ENCODE results near the gene GDF15.
"Not testable (repeated sequence)": the region's sequence is repeated elsewhere in the genome, so short reads cannot be mapped to it uniquely, and the experiment has no call there.

The GDF15 gene, protein sequence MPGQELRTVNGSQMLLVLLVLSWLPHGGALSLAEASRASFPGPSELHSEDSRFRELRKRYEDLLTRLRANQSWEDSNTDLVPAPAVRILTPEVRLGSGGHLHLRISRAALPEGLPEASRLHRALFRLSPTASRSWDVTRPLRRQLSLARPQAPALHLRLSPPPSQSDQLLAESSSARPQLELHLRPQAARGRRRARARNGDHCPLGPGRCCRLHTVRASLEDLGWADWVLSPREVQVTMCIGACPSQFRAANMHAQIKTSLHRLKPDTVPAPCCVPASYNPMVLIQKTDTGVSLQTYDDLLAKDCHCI

DNA sequence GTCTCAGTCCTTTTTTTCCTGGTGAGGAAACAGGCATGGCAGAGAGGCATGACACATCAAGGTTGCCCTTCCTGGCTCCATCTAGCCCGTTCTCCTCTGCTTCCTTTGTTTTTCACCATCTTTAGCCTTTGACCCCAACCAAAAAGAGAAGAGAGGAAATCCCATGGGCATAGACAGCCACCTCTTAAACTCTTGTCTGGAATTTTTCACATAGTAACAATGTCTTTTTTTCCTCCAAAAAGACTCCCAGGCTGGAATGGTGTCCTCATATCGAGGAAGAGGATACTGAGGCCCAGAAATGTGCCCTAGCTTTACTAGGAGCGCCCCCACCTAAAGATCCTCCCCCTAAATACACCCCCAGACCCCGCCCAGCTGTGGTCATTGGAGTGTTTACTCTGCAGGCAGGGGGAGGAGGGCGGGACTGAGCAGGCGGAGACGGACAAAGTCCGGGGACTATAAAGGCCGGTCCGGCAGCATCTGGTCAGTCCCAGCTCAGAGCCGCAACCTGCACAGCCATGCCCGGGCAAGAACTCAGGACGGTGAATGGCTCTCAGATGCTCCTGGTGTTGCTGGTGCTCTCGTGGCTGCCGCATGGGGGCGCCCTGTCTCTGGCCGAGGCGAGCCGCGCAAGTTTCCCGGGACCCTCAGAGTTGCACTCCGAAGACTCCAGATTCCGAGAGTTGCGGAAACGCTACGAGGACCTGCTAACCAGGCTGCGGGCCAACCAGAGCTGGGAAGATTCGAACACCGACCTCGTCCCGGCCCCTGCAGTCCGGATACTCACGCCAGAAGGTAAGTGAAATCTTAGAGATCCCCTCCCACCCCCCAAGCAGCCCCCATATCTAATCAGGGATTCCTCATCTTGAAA, at the start of gene GDF15:
Gene GDF15 (plus strand): TSS at position 484 of the 868 bp plus-strand sequence. CDS start 32 bp downstream, at position 516.
- no peak for DNase-seq

DNA sequence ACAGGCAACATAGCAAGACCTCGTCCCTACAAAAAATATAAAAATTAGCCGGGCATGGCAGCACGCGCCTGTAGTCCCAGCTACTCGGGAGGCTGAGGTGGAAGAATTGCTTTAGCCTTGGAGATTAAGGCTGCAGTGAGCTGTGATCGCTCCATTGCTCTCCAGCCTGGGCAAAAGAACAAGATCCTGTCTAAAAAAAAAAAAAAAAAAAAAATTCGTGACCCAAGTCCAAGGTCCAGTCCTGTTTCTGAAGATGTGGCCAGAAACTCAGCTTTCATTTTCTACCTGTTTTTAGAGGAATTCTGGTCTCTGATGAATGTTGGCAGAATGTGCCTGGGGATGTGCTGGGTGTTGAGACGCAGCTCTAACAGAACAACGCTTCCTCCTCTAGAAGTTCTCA, 47.4 kb upstream of the GDF15 start:
- DNase-seq = no peak

GRCh38 chr19:18339723-18340122, 46.2 kb upstream of the GDF15 start:
- no peak for DNase-seq

DNA sequence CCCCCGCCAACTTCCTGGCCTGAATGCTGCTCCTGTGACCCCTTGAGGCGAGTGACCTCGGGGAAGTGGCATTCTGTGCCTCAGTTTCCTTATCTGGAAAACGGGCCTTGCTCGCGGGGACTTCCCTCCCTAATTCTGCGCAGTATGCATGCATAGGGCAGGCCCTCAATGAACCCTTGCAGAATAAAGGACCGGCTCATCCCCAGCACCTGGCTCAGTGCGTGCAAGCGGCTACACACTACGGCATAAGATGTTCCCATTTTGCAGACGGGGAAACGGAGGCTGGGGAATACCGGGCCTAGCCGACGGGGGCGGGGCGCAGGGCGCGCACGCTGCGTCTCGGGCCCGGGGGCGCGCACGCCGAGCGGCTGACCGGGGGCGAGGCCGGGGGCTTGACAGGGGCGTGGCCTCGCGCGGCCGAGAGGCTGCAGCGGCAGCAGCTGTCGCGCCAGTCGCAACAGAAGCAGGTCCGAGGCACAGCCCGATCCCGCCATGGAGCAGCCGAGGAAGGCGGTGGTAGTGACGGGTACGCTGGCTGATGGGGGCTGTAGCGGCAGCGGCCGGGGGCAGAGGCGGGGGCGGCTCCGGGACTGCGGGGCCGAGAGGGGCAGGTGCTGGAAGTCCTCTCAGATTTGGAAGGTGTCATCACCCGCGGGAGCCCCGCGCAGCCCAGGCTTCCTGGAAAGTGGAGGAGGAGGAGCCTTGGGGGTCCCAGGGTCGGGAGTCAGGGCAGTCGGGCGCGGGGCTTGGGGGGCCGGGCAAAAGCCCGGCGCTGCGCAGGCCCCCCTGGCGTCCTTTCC, 45.6 kb upstream of the GDF15 start, which contains the start of gene PGPEP1:
Gene PGPEP1 (plus strand): TSS at position 409 of the 800 bp plus-strand sequence. CDS start 84 bp downstream, at position 493.
- peak; percentile 36 for DNase-seq

- peak; percentile 30 for DNase-seq
Observed at GRCh38 chr19:18340990-18341868, 44.7 kb upstream of the GDF15 start.

GRCh38 chr19:18342090-18342632, 43.8 kb upstream of the GDF15 start:
- DNase-seq = no peak

DNA sequence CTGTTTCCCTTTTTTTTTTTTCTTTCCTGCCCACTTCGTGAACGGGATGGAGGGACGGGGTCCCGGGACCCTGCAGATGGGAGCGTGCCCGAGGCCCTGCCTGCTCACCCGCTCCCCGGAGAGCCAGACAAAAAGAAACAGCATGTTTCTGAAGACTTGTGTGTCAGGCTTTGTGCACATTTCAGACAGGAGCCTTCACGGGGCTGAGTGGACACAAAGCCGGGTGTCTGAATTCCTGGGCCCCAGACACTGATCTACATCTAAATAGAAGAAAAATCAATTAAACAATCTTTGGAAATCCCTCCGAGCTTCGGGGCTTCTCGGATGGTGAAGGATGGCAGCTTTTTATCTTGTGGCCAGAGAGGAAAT, 41.4 kb upstream of the GDF15 start:
- no peak for DNase-seq

DNA sequence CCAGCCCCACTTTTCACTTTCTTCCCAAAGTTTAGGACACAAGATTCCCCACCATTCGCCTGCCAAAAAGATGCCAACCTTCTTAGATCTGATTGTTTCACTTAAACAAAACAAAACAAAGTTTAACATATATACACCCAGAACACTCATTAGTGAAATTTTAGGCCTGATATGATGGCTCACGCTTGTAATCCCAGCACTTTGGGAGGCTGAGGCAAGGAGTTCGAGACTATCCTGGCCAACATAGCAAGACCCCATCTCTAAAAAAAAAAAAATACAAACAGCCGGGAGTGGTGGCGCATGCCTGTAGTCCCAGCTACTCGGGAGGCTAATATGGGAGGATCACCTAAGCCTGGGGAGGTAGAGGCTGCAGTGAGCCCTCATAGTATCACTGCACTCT, 40.7 kb upstream of the GDF15 start:
- DNase-seq = no peak

DNA sequence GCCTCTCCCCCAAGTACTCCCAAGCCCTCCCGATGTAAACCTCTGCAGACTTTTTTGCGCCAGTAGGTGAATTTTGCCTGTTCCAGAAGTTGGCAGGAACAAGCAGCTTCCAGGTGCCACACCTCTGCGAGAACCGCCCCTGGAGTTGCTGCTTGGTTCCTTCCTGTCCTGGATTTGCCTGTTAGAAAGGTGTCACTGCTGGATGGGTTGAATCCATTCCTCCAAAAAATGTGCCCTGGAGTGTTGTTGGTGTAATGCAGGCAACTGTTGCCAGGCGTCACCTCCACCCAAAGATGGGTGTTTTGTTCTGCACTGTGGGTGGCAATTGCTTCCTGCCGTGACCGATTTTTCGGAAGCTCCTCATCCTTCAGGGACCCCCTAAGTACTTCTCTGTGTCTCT, 39.9 kb upstream of the GDF15 start:
- no peak for DNase-seq

DNA sequence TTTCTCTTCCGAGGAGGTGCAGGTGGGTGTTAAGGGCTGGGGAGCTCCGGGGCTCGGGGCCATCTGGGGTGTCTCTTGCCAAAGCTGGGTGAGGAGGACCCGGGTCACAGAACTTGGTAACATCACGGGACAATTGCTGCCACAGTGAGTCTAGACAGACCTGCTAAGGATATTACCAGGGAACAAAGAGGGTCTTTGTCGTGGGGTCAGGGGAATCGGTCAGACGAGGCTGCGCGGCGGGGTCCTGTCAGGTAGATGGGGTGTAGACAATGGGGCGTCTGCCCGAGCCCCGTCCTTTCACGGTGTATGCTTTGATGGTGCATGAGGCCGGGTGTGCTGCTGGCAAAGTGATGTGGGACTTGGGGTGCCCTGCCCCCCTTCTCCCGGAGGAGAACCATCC, 37.8 kb upstream of the GDF15 start:
- DNase-seq = no peak

- not testable (repeated sequence) for DNase-seq
Observed at GRCh38 chr19:18348818-18349339, 37.1 kb upstream of the GDF15 start.

DNA sequence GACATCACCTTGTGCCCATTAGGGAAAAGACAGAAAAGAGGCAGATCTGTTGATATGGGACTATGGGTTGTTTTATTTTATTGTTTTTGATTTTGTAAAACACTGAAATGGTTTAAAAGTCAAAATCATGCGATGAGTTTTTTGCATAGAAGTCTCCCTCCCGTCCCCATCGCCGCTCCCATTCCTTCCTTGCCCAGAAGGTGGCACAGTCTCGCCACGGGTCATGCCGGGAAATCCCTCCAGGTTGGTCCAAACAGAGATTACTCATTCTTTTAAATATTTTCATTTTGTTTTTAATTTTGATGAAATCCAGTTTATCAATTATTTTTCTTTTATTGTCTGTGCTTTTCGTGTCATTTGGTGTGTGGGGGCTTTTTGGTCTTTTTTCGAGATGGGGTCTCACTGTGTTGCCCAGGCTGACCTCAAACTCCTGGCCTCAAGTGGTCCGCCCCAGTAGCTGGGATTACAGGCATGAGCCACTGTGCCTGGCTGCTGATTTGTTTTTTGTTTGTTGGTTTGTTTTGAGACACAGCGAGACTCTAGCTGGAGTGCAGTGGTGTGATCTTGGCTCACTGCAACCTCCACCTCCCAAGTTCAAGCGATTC, 36.3 kb upstream of the GDF15 start:
- peak; percentile 31 for DNase-seq

DNA sequence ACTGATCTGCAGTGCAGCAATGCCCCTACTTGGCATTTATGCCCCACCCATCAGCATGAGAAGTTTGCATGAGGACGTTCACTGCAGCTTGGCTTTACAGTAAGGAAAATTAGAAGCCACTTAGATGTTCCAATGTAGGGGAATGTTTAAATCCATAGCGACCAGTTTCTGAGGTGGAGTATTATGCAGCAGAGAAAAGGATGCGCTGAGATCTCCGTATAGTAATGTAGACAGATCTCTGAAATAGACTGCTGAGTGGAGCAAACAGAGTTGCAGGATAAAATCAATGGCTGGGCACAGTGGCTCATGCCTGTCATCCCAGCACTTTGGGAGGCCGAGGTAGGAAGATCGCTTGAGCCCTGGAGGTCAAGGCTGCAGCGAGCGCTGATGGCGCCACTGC, 35.5 kb upstream of the GDF15 start:
- DNase-seq = no peak

DNA sequence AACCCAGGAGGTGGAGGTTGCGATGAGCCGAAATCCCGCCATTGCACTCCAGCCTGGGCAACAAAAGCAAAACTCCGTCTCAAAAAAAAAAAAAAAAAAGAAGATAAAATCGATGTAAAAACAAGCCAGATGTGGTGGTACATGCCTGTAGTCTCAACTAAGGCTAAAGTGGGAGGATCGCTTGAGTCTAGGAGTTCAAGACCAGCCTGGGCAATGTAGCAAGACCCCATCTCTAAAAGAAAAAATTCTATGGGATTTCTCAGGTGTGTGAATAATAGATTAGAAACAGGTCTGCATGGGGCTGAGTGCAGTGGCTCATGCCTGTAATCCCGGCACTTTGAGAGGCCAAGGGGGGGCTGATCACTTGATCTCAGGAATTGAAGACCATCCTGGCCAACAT, 34.4 kb upstream of the GDF15 start:
- DNase-seq = no peak

GRCh38 chr19:18353378-18354005, 32.5 kb upstream of the GDF15 start:
- no peak for DNase-seq

DNA sequence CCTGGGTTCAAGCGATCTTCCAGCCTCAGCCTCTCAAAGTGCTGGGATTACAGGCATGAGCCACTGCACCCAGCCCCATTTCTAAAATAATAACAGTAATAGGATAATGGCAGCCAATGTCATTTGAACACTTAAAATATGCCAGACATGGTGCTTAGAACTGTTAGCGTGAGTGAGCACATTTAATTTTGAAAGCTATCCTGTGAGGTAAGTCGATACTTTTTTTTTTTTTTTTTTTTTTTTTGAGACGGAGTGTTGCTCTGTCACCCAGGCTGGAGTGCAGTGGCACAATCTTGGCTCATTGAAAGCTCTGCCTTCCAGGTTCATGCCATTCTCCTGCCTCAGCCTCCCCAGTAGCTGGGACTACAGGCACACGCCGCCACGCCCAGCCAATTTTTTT, 31.2 kb upstream of the GDF15 start:
- peak; percentile 28 for DNase-seq

- DNase-seq = no peak
Observed at GRCh38 chr19:18357041-18357440, 28.9 kb upstream of the GDF15 start.

GRCh38 chr19:18361646-18362045, 24.3 kb upstream of the GDF15 start:
- no peak for DNase-seq

GRCh38 chr19:18362934-18363542, 22.9 kb upstream of the GDF15 start:
- DNase-seq = no peak

DNA sequence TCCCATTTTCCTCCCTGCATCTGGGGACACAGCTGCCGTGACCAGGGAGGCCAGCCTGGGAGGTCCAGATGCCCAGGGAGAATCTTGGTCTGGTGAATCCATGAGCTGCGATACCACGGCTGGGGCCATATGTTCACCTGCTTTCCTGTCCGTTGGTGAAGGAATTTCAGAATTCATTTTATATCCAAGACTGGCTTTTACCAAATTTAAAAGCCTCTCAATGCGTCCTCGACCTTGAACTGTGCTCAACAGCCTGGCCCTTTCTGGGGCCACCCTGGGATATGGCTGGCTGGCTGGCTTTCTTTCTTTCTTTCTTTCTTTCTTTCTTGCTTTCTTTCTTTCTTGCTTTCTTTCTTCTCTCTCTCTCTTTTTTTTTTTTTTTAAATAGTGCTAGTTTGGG, 22.2 kb upstream of the GDF15 start:
- no peak for DNase-seq
